DND-41 (cell line): ENCODE results near the gene RFXAP.

Experiments
- CTCF ChIP-seq: IDR thresholded peaks from 2 replicates; pipeline ENCODE4 v1.5.1; 2012; ENCODE audit warnings: borderline replicate concordance, low read length, moderate library complexity, mild to moderate bottlenecking; ENCODE audit not compliant: poor library complexity, severe bottlenecking; ENCODE audit errors: extremely low read depth
- EZH2 ChIP-seq: IDR thresholded peaks from 3 replicates; pipeline ENCODE4 v1.6.1; 2012; ENCODE audit warnings: borderline replicate concordance, low read depth, mild to moderate bottlenecking, moderate library complexity, low read length, inconsistent platforms; ENCODE audit not compliant: severe bottlenecking

GRCh38 chr13:36839281-36839680 is 20.3 kb downstream of the RFXAP start:
- TF ChIP-seq CTCF (no peak), EZH2 (no peak)
